HG03064 (cell line): Measurements from ENCODE around the gene PNPO.

Experiments used
- ATAC-seq: cut with Tn5 transposase; IDR thresholded peaks from one replicate; pipeline ENCODE4 v1.9.1; 2021; ENCODE audit warnings: low read depth; ENCODE audit not compliant: unreplicated experiment

PNPO gene

GRCh38 chr17:47994724-47995123, 53.4 kb downstream of the PNPO start:
- ATAC-seq: no peak

- no peak for ATAC-seq
Observed at GRCh38 chr17:47995241-47995935, 54.0 kb downstream of the PNPO start.

GRCh38 chr17:47996201-47996600, 54.8 kb downstream of the PNPO start:
- no peak for ATAC-seq

GRCh38 chr17:47997586-47997985, 56.2 kb downstream of the PNPO start:
- ATAC-seq: no peak

GRCh38 chr17:47998044-47998443, 56.7 kb downstream of the PNPO start:
- no peak for ATAC-seq
